NCI-H1417 treated with DMSO at 0.1 percent for 48 hours (cell line): Measurements from ENCODE around the gene EIF1B.

ENCODE experiments used
- DNase-seq: peaks from one replicate; lab custom pipeline; 2025; lab: John Stamatoyannopoulos, UW

Gene EIF1B

DNA sequence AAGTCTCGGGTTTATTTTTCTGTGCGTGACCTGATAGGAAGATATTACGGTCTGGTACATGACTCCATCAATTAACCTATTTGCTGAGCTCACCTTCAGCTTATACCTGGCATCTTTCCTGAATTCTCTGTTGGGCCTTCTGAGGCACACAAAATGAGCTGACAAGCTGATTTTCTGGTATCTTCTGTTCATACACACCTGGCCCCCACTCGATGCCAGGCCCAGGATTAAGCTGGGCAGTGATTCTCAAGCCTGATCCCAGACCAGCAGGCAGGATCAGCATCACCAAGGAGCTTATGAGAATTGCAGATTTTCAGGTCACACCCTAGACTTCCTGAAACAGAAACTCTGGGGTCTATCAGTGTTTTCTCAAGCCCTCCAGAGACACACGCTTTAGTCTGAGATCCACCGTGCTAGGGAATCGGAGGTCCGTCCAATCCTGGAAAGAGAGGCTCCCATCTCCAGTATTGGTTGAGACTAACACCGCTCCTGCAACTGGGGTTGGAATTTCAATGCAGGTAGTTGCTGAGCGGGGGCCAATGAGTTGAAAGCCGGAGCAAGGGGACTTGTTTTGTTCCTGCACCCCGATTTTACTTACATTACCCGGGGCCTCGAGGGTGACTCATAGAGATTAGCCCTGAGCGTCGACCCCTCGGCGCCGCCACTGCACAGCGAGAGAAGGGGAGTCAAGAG, 636 bp upstream of the EIF1B start:
- DNase-seq, result no peak

DNA sequence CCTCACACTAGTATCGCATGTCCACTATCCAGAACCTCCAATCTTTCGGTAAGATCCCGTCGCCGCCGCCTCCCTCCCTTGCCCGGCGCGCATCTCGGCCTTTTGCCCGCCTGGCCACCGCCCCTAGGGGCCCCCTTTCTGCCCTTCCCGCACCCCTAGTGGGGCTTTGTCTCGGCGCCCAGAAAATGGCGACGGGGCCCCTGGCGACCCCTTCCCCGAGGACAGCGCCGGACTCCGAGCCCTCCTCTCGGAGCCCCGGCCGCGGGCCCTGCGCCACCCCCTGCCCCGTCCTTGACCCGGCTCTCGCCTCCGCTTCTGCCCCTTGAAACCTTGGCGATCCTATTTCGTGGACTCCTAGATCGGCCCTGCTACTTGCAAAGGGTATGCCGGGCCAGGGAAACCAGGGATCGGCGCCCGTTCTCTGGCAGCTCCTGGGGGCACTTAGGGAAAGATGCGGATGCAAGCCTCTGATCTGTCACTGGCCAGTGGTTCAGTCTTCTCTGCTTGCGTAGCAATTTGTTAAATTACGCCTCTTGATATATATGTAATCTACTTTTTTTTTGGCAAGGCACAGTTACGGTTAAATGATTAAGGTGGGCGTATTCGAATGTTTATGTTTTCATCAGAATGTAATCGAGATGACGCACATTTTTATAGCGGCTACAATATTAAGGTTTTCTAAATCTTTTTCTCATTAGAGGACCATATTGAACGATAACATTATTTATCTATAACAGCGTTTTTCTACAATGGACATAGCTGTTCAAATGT, 603 bp downstream of the EIF1B start:
- no peak for DNase-seq

DNA sequence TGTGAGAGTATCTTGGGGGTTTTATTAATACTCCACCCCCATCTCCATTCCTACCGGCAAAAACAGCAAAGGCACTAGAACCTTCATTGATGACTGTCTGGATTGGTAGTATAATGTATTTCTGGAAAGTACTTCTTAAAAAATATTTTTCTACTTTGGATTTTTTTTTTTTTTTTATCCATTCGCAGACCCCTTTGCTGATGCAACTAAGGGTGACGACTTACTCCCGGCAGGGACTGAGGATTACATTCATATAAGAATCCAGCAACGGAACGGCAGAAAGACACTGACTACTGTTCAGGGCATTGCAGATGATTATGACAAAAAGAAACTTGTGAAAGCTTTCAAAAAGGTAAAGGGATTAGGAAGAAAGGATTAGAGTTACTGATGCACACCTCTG, 1.2 kb downstream of the EIF1B start:
- DNase-seq, result no peak

DNA sequence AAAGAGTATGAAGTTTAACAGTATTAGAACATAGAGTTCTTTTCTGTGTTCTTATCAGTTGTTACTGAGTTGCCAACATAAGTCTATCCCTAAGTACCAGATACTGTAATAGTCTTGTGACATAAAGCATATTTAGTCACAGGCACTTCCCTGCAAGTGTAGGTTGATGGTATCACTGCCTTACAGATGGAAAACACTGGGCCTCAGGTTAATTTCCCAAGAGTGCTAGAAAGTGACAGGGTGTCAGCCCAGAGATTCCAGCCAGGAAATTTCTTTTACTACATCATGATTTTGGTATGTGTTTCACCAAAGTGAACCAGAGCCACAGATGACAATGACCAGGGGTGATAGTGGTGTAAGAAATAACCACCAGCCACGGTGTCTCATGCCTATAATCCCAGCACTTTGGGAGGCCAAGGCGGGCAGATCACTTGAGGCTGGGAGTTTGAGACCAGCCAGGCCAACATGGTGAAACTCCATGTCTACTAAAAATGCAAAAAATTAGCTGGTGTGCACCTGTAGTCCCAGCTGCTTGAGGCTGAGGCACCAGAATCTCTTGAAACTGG, 3.2 kb downstream of the EIF1B start:
- no peak for DNase-seq

DNA sequence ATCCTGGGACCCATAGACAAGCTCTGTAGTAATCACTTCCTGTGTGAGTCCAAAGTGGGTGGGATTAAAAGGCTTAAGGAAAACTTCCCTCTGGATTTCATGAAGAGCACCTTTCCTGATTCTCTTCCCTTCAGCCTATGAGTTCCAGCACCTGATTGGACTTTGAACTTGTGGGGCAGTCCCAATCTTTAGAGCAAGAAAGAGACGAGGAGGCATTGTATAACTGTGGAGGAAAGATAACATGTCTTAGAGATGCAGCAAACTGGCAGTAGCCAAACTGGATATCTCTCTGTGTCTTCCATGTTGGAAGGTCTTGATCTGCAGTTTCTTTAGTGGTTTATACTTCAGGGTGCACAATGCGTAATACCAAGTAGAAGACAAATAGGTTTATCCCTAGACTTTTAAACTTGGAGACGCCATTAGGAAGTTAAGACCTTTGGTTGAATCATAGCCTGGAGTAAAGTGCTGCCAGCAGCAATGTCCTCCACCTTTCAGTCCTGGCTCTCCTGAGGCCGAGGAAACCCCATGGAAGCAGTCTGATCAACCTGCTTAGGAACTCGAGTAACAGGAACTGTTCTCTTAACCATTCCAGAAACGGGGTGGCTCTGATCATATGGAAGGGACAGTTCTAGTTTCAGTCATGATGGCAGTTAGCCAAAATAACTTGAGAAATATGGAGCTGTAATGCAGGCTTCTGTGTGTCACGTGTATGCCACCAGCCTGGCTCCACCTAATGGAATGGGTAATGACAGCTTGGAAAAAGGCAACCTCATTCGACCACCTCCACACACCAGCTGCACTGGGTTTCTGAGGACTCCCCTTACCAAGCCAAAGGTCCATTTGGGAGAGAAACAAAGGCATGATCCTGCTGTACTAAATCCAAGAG, 4.7 kb downstream of the EIF1B start:
- DNase-seq, result no peak

DNA sequence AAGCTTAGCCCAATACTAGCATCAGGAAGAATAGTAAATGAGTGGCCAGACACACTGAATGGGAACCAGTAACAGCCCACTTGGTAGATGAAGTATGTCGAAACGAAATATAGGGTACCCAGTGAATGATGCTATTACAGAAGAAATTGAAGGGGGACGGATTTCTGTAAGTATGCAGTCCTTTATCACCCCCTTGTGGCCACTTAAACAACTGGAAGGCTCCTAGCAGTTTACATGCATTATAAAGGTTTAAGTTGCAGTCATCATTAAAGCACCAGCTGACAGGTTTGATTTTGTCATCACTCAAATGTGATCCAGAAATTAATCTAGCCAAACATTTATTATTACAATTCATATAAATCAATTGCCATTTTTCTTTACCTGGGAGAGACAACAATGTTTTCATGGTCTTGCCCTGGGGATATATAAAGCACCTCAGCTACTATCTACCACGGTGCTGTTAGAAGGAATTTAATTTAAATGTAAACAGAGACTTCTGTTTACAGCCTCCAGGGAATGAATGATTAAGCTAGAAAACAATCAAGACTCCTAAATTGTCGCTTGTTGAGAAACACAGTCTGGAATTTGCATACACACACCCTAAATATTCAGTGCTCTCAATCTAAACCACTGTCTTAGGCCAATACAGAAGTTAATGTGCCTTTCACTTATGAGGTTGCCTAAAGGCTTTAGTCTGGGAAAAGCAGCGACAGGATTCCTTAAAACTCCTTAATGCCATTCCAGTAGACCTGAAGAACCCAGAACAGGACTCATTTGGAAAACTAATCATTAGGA, 7.8 kb downstream of the EIF1B start:
- no peak for DNase-seq

DNA sequence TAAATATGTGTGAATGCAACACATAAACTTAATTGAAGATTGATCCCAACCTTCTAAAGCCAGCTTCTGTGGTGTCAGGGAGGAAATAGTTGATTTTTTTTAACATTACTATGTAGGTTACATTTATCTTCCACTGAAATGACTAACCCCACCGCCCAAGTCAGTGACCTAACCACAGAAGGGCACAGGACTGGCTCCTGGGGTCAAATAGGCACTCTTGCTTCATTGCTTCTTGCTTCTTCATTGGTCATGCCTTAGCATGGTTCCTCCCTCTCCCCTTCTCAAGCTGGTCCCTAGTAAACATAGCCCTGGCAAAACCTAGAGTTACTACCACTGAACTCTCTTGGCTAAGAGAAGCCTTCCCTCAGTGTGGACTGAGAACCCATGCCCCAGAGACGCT, 12.3 kb downstream of the EIF1B start:
- no peak for DNase-seq

DNA sequence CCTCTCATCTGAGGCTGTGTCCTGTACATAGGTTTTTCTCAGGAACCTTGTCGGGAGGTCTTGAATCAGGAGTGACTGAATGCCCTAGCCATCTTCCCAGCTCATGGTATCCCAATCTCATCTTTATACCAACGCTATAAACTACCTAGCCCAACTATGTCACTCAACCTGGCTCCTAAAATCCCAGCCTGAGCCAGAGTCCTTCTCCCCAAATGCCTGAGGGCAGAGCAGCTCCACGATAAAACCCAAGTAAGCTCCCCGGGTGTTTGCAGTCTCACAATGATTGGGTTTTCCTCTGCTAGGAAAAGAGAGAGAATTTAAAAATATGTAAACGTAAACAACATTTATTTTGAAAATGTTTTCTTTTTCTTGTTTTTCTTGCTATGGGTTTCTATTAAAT, 14.4 kb downstream of the EIF1B start:
- no peak for DNase-seq

DNA sequence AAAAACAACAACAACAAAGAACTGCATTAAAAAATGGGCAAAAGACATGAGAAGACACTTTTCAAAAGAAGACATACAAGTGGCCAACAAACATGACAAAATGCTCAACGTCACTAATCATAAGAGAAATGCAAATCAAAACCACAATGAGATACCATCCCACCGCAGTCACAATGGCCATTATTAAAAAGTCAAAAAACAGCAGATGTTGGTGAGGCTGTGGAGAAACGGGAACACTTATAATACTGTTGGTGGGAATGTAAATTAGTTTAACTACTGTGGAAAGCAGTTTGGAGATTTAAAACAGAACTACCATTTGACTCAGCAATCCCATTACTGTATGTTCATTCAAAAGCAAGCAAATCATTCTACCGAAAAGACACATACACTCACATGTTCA, 15.1 kb downstream of the EIF1B start:
- no peak for DNase-seq

DNA sequence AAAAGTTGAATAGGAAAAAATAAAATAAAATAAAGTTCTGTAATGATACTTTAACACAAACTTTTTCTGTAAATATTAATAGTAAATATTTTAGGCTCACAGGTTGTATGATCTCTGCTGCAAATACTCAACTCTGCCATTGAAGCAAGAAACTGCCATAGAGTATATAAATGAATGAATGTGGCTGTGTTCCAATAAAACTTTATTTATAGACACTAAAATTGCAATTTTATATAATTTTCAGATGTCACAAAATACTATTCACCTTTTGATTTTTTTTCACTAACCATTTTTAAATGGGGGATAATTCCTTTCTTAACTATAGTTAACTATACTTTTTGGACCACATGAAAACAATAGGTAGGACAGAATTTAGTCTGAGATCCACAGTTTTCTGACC, 16.0 kb downstream of the EIF1B start:
- DNase-seq, result no peak

DNA sequence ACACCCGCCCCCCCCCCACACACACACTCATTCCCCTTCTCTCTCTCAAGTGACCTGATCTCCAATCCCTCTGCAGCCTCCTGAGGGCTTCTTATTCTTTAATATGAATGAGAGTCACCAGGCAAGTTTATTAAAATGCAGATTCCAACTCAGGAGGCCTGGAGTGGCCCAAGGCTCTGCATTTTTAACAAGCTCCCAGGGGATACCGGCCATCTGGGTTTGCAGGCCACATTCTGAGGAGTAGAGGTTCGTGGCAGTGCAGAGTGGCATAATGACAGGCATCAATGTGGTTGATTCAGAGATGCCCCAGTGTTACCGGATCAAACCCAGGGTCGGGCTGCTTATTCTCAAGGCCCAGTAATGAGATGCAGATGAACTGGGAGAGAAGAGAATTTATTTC, 18.9 kb downstream of the EIF1B start:
- no peak for DNase-seq

DNA sequence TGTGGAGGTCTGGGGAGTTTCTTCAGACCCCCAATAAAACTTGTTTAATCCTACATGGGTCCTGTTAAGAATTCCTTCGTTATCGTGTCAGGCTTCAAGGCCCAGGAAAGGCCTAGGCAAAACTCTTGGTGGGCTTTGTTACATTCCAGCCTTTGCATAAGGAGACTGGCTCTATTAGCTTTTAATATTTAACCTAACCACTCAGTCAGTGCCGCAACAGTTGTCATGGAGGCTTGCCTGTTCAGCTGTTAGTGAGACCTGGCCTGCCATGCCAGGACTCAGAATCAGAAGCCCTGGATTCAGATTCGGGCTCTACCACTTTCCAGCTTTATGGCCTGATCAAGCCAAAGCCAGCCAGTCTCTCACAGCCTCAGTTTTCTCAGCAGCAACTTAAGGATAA, 19.6 kb downstream of the EIF1B start:
- DNase-seq, result no peak

DNA sequence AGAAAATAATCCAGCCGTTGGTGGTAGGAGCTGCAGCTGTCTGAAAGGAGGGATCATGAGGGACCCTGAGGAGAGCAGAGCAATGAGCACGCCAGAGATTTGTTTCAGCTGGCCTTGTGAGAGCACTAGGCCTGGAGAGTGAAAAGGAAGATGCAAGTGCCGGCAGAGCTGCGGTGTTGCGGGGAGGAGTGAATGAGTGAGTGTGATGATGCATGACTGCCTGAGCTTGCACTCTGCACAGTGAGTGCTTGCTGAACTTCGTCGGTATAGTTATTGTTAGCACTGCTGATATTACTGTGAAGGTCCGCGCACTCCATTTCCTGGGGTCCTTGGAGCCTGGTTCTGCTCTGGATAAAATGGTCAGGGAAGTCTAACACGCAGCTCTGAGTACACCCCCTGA, 23.2 kb downstream of the EIF1B start:
- DNase-seq, result no peak

DNA sequence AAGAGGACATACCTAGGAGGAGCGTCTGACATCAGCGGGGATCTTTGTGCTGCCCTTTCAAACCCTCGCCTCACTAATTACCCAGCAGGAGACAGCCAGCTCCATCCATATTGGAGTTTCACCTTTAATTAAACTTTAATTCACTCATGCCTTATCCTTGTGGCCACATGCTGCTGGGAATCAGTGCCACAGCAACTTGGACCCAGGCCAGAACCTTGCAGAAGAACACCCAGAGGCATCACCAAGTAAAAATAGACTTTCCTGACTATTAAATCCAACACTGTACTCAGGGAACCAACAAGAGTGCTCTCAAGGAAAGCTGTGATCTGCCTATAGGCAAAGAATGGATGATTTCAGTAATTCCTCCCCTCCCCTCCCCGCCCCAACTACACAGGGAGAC, 23.9 kb downstream of the EIF1B start:
- DNase-seq, result no peak

DNA sequence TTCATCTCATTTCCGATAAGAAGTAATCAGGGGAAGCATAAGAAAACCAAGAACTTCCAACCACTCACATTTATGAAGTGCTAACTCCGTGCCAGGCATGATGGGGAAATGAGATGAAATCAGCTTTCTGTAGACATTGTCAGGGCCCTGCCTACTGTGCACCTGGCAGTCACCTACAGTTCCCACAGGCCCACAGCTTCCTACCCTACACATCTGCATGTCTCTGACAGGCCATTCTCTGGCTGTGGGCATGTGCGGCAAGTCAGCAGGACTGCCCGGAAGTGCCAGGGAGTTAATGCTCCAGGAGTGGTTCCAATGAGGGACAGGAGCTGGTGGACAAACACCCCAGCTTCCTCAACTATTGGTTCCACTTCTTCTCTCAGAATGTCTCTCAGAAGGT, 24.3 kb downstream of the EIF1B start:
- DNase-seq, result no peak

DNA sequence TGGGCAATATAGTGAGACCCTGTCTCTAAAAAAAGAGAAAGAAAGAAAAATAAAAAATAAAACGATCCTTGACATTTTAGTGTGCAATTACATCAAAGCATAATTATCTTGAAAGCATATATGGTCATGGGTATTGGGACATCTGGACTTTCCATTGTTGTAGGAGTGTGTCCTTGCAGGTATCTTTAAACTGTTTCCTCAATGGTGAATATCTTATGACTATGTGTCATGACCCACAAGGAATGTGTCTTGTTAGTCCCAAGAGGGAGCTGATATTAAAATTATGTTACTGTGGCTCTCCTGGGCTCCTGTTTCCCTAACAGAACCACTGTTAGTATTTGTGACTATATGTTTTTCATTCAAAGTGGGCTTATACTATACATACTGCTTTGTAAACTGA, 26.6 kb downstream of the EIF1B start:
- DNase-seq, result no peak

DNA sequence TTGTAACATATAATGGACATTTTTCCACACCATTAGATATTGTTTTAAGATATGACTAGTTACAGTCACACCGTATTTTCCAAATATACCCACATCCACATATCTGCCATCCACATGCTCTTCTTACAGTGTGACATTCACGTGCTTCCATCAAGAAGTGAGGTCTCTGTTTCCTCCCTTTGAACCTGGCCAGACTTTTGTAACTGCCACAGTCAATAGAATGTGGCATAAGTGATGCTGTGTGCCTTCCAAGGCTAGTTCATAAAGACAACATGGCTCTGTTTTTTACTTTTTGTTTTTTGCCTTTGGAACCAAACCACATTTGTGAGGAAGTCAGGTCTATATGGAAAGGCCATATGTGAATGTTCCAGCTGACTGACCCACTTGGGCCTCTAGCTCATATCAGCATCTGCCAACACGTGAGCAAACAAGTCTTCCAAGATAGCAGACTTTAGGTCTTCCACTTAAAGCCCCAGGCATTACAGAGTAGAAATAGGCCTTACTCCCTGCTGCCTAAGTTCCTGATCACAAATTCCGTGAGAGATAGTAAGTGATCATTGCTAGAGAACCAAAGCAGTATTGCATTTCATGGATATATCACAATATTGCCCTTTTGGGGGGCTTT, 27.1 kb downstream of the EIF1B start:
- DNase-seq, result no peak

DNA sequence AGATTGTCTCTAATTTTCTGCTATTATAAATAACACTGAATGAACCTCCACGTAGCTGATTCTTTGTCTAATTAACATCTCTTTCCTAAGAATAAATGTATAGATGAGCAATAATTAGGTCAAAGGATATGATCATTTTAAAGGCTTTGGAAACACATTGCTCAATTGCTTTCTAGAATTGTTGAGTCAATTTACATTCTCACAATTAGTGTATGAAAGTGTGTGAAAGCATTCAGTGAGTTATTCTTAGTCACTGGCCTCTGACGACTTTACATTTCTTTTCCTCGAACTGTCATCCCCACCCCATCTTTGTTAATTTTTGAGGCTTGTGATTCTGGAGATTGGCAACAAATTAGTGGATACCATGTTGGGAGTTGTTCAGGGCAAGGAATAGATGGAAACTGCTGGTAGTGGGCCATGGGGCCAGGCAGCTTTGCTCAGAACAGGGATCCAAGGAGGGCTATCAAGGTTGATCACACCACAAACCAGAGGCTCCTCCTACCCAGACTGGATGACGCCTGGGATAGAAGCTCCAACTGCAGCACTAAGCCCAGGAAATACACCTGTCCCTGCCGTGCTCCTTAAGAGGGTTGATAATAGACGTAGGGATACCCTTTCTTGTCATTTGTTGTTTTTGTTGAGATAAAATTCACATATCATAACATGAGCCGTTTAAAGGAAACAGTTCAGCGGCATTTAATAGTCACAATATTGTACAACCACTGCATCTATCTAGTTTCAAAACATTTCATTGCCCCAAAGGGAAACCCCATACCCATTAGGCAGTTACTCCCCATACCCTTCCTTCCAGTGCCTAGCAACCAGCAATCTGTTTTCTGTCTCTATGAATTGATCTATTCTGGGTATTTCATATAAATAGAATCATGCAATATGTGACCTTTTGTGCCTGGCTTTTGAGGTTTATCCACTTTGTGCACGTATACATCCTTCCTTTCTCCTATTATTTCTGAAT, 27.9 kb downstream of the EIF1B start:
- no peak for DNase-seq

DNA sequence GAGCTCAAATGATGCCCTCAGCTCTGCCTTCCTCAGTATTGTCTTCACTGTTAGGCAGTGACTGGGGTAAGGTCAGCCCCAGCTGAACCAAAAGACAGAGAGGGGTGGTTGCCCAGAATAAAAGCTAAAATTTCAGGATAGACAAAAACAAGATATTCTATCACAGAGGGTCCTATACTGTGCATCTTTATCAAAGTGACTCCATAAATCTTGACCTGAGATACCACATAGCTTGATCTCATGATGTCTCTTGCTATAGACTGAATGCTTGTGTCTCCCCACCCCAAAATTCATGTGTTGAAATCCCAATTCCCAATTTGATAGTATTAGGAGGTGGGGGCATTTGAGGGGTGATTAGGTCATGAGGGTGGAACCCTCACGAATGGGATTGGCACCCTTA, 30.4 kb downstream of the EIF1B start:
- no peak for DNase-seq

DNA sequence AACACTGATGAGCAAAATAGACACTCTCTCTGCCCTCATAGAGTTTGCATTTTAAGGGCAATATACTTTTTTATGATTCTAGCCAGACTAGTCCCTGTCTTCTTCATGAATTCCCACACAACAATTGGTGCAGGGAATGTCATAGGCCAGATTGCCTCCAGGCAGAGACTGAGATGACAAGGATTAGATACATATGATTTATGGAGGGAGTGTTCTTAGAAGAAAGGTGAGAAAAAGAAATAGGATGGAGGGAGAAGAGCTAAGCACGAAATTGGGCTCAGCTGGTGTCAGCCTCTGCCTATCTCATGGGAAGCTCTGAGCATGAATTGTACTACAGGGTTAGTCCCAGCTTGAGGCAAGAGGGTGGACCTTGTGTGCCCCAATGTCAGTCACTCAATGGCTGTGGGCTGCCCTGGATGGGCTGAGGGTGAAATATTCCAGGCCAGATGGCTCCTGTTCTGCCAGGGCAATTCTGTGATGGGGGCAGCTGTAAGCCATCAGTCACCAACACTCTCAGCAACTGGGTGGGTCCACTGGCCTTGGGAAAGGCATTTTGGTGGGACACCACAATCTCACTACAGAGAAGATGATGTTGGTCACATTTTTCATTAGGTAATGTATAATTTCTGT, 31.1 kb downstream of the EIF1B start:
- no peak for DNase-seq
